CD4-positive, alpha-beta T cell treated with Interleukin-2 at 100 ng/mL for 4 hours (primary cell): ENCODE data around the gene GYS2.
"Not testable (repeated sequence)": the region's sequence is repeated elsewhere in the genome, so short reads cannot be mapped to it uniquely, and the experiment has no call there.

Source experiments
- DNase-seq: peaks from one replicate; pipeline ENCODE4 v3.0.0-alpha.2; 2020; ENCODE audit warnings: low spot score

Gene GYS2

DNA sequence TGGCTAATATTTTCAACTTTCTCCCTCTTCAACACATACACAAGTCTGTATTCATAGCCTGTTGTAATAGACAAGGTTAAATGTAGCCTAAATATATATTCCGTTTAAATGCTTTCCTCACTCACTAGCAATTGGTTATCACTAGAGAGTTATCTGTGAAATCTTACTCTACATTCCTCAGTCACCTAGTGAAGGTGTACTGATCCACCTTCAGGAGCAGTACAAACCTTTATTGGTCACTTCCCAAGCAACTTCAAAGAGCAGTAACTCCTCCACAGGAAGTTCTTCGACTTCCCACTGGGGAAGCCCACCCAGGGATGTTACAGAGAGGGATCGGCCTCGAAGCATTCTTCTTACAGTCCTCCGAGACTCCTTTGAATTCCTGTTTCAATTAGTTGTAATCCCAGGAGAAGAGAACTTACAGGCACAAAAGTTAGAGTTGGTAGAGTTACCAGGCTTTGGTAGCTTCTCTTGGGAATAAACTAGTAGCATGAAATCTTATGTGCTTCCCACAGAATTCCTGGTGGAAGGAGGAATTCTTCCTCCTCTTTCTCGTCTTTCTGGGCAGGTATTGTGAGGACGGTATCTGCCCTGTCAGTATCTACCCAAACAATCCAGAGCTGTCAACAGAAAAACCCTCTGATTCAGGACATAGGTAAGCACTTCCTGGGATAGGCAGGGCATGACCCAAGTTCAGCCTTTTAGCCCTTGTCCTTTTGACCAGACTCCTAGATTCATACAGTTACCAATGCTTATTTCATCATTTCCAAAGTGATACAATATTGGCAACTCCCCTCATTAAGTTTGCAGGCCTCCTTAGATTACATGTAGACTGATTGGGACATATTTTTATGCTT, at the start of gene GYS2:
Gene GYS2, minus strand, starts transcription at position 603 of the 857 bp plus-strand sequence. Its CDS starts 255 bp downstream, at position 348.
- no peak for DNase-seq

DNA sequence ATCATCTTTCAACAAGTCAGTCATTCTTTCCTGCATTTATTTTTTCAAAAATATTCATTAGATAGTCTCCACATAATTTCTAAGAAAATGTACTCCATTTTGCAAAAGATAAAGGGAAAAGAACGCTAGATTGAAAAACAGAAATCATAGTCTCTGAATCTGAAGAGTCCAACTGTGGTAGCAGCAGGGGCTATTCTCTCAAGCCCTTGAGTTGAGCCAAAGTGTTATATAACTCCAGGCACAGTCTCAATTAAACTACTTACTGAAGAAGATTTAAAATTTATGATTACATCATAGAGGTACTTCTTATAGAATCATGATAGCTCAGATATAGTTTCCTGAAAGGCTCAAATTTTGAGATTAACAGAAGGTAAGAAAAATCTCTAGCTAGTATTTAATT, 47.2 kb upstream of the GYS2 start:
- no peak for DNase-seq

DNA sequence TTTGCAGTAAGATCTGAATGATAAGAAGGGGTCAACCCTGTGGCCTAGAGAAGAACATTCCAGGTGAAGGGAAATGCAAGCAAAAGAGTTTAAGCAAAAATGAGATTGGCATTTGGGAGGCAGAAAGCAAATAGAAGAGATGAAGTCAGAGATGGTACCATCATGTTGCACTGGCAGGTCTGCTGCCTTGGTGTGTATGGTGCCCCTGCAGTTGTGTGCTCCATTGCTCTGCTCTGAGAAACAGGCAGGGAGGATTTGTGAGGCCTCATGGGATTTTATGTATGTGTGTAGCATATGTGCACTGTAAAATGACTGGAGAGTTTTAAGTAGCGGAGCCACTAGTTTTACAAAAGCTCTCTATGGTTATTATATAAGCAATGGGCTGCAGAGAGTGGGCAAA, 46.4 kb upstream of the GYS2 start:
- DNase-seq = no peak

DNA sequence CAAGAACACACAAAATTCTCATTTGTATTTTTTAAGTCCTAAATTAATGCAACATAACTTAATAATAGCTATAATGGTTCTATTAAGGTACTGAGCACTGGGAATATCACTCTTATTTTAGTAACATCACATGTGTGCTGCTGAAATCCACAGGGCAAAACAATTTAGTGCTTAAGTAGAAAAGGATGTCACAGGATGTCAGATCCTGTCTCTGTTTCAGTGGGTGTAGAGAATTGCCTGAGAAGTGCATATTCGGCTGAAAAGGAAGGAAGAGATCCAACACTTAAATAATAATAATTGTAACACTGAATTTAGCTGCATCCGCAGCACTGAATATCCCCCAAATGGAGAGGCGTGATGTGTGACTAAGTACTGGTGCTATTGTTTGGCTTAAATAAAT, 44.4 kb upstream of the GYS2 start:
- DNase-seq = no peak

DNA sequence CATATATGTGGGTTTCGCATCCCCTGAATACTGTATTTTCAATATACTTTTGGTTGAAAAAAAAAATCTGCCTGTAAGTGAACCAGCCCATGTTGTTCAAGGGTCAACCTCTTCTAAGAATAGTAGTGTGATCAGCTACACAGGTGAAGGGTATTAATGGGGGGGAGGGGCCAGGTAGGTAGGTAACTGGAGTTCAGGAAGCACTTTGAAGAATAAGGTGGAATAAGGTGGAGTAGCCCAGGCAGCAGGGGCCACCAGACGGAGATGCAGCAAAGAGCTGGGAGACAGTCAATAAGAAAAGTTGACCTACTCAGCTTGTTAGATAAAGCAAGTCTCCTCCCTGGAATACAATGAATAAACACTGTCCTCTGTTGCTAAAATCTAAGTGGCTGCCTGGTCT, 43.7 kb upstream of the GYS2 start:
- no peak for DNase-seq

DNA sequence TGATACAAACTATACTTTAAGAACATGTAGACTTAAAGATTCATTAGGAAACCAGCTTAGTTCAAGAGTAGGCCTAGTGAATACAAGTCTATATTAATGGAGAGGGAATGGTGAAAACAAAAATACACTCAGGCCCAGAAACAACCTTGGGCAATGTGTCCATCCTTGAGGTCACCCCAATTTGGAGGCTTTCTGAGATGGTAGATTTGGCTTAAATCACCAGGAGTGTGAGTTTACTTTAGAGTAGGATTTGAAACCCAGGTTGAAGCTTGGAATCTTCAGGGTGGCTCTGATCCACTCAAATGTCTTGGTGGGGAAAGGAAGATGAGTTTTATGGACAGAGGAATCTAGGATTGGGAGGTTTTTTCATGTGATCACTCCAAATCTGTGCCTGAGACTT, 42.5 kb upstream of the GYS2 start:
- no peak for DNase-seq

DNA sequence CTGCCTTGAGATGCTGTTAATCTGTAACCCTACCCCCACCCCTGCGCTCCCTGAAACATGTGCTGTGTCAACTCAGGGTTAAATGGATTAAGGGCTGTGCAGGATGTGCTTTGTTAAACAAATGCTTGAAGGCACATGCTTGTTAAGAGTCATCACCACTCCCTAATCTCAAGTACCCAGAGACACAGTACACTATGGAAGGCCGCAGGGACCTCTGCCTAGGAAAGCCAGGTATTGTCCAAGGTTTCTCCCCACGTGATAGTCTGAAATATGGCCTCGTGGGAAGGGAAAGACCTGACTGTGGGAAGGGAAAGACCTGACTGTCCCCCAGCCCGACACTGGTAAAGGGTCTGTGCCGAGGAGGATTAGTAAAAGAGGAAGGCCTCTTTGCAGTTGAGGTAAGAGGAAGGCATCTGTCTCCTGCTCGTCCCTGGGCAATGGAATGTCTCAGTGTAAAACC, 40.4 kb upstream of the GYS2 start:
- not testable (repeated sequence) for DNase-seq

DNA sequence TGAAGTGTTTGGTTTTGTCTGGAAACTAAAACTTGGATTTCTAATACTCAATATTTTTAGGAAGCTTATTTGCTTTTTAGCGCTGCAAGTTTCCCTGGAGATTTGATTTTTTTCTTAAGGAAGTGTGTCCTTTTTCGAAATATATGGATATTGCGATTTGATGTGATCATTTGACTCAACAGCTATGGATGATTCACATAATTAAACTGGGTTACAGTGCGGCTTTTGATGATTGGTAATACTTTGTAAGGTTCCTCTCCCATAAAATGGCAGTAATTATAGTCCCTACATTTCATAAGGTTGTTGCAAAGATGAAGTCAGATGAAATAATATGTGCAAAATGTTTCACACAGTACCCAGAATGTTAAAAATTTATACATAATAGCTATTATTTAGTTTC, 39.9 kb upstream of the GYS2 start:
- DNase-seq = no peak

DNA sequence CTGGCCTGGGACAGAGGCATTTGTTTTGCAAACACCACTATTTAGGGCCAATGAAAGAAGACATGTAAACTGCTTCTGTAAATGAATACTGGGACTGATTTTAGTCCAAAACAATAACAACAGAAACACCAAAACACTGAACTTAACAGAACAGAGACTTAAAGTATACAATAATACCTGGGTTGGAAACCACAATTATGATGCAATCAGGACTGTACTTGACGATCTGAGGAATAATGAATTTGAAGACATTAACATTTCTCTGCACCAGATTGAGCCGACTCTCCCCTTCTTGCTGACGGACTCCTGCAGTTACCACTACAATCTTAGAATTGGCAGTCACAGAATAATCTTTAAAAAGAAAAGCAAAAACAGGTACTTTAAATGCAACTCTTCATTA, 39.1 kb upstream of the GYS2 start:
- no peak for DNase-seq

DNA sequence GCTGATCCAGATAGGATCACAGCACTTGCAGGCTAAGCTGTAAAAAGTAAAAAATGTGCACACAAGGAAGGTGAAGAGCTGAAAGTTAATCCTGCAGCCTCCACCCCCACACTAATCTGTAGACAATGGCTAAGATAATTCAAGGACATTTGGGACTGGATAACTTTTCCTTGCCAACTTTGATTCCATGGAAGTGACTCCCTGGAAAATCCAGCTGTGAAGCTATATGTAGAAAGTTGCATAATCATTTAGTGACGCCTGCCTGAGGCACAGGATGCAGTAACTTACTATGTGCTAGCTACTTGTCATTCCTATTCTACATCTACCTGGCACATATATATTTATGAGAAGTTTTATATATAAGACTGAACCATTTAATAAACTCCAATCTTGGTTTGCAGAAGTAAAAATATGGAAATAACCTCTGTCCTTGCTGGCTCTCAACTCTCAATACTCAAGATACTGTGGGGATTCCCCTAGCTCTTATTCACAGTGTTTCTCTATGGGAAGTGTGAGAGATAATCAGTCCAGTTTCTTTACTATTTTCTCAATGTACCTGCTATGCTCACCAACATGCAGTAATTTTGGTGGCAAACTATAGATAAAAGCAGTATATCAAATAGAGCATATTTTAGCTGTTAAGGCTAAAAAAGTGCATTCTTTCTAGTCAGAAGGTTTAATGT, 38.2 kb upstream of the GYS2 start:
- no peak for DNase-seq

DNA sequence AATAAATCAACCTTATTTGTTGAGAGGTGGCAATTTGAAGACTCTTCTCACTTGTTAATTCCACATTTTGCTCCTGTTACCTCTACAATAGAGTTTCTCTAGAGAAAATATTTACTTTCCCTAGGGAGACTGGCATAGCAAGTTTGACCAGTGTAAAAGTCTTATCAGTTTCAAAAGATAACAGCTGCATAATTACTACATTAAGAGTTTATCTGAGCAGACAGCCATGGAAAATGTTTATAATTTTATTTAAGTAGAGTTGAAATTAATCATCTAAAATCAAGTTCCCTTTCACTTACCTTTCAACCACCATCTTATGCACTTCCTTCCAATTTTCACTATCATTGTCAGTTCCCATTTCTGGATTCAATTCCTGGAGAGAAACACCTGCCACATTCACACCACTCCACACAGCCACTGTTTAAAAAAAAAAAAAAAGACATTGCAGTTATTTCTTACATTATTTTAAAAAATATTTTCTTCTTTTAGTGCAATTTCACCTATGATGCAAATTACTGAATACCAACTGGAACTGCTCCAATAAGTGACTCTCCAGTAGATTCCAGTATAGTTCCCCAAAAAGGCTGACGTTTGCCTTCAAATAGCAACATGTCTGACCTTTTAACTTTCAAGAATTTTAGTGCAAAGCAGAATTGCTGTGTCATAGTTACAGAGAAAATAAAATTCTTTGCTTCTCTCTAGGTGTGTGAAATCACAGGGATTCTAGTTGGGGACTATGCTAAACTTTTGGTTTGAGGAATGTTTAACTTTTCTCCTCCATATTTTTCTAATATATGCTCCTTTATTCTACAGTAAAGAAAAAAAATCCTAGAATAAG, 33.6 kb upstream of the GYS2 start:
- DNase-seq = no peak

DNA sequence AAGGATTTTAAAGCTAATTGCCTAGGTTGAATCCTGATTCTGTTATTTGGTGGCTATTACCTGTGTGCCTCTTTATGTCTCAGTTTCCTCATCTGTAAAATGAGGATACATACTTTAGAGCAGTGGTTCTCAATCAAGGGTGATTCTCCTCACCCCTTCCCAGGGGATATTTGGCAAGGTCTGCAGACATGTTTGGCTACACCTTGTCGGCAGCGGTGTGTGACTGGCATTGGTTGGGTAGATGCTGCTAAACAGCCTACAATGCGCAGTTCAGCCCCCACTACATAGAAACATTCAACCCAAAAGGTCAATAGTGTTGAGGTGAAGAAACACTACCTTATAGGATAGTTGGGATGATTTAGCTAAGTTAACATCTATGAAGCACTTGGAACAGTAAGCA, 29.6 kb upstream of the GYS2 start:
- no peak for DNase-seq

DNA sequence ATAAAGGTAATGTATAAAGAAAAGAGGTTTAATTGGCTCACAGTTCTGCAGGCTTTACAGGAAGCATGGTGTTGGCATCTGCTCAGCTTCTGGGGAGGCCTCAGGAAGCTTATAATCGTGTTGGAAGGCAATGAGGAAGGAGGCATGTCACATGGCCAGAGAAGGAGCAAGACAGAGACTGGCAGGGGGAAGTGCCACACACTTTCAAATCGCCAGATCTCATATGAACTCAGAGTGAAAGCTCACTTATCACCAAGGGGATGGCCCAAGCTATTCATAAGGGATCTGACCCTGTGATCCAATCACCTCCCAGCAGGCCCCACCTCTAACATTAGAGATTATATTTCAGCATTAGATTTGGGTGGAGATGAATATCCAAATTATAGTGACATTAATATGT, 26.7 kb upstream of the GYS2 start:
- no peak for DNase-seq

DNA sequence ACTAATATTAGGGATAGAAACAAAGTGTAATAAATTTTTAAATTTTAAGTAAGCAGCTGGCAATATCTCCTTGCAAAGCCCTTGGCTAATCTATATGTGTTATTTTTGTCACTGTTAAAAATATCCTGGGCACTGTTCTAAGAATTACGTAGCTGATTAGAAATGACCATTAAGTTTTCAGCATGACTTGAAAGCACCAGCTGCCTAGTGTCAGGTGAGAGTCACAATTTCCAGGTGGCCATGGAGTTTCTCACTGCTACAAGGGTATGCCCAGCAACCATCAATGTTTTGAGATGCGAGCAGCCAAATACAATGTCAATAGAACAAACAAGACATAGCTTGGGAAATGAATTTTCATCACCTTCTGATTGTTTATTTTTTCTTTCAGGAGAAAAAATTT, 23.3 kb upstream of the GYS2 start:
- no peak for DNase-seq

DNA sequence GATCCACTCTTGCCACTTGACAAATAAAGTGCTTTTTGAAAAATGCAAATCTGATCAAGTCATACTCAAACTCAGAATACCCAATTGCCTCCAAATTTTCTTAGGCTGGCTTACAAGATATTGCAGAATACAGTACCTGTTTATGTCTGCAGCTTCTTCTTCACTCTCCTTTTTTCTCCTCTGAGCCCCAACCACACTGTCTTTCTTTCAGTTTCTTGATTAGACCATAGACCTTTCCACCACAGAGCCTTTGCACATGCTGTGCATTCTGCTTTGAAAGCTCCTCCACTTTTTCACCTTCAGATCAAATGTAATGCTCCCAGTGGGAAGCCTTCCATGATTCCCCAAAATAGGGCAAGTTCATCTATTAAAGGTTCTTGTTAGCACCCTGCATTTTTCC, 13.9 kb upstream of the GYS2 start:
- DNase-seq = no peak

DNA sequence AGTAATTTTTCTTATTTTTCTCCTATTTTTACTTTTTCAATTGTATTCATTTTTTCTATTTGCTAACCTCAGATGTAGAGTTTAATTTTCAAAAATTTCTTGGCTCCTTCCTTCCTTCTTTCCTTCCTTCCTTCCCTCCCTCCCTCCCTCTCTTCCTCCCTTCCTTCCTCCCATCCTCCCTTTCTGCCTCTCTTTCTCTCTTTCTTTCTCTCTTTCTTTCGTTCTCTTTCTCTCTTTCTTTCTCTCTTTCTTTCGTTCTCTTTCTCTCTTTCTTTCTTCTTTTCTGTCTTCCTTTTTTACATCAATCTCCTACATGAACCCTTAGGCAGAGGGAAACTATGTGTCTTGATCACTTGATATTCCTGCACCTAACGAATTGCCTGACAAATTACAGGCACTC, 12.4 kb upstream of the GYS2 start:
- no peak for DNase-seq

DNA sequence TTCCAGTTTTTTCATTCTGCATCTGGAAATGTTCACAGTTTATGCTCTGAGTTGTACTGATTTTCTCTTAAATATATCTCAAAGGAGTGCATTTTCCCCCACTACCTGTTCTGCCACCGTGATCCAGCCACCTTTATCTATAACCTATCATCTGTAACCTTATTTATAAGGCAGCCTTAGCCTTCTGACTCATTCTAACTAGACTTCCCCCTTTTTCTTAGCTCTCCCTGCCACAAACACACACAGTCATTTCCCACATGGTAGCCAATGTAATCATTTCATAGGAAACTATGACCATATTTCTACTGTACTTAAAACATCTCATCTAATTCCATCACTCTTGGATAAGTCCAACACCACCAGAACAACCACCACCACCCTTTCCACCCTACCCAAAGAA, 10.8 kb upstream of the GYS2 start:
- peak; percentile 64 for DNase-seq

DNA sequence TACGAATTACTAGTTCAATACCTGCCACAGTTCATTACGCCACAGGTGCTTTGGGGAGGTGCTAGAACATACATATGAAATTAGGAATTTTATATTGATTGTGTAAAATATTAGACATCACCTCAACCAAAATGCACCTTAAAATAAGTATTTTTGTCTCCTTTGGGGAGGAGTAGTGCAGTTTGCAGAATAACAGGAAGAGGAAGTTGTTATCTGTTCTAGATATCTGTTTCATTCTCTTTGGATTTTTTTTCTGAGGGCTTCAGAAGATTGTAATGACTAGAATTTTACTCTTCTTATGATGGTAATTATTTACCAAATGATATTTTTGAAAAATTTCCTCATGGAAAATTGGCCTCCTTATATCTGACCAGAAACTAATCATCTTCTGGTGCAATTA, 9.9 kb upstream of the GYS2 start:
- DNase-seq = peak; percentile 36

DNA sequence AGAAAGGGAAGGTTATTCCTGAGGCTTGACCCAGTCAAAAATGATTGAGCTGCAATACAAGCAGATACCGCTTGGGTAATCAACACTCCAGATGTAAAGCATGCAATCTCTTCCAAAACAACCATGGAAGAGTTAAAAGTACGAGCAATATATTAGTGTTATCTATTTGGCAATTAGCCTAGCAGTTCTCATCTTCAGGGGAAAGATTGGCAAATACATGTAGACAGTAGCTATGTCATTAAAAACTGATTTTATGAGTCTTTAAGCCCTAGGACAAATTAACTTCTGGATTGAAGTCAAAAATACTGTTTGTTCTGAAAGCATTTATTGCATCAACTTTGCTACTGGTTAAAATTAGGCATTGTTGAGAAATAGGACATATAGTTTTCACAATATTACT, 9.3 kb upstream of the GYS2 start:
- DNase-seq = no peak

DNA sequence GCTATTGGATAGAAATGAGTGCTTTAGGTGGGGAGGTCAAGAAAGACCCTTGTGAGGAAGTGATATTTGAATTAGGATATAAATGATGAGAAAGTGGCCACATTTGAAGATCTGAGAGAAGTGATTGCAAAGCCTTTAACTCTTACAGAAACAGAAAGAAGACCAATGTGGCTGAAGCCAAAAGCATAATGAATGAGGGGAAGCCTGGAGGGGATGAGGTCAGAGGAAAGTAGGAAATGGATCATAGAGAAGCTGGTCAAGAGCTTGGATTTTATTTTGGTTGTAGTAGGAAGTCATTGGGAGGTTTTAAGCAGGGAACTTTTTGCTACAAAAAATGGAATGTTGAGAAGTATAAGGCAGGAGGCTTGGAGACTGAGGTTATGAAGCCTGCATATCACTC, 3.5 kb upstream of the GYS2 start:
- no peak for DNase-seq

DNA sequence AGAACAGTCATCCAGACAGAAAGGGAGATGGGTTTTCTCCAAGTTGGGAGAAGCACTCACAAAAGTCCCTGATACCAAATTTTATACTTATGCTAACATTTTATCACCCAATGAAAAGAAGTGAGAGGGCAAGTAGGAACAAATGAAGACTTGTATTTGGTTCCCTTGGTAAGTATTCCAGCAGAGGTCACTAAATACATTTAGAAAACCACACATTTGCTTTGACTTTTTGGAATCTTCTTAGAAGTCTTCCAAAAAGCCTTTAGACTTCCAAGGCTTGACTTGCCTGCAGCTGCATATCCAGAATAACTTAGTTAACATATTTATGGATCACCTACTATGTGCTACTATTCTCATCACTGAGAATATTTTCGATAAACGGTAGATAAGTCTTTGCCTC, 3.1 kb upstream of the GYS2 start:
- DNase-seq = peak; percentile 41

DNA sequence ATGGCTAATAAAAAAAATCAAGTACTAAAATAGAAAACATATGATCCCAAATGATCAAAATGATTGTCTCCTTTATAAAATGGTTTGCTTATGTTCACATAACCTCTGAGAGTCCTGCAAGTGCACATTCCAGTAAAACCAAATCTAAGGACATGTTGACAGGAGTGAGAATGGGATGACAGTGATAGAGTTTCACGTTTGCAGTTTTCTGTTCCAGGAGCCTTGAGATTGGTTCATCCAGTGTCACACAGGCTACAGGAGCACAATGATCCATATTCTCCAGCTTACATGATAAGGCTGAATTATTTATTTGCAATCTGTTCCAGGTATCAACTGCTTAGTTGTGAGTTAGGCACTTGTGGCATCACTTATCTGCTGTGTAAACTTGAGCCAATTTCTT, 1.5 kb upstream of the GYS2 start:
- no peak for DNase-seq

DNA sequence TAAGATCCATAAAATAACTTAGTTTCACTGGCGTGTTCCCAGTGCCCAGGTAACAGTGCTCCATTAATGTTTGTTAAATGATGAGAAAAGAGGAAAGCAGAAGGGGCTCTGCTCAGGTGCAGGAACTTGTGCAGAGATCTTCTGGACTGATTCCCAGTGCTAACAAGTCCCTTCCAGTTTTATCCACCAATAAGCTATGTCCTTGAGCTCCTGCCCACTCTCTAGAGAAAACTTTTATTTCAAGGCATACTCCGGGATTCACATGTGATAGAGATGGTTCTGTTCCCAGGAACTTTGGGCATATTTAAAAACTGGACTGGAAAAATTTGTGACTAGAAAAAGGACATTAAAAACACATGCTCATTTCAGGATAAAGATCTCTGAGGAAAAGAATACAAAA, 1.9 kb downstream of the GYS2 start:
- no peak for DNase-seq
